Measurements from ENCODE around the gene PDE6B. TPM values are rescaled to one million over a fixed set of nuclear protein-coding genes. Genes with fewer than 3 reads are reported as not detected.

Gene PDE6B
- total and polyA plus RNA-seq, 2 of the 13 experiments (the other 11 are each of a cell fraction or from before 2014, with no cell fraction given): 0.38 to 0.40 TPM

GRCh38 chr4:675036-675882 lies 49.9 kb downstream of the PDE6B start (continued):
- TF ChIP-seq AKNA (CRISPR knock-in tag; IDR thresholded peaks at IDR 0.05; ENCODE audit: borderline replicate concordance) (no peak), ERF (CRISPR knock-in tag; IDR thresholded peaks at IDR 0.05) (peak; percentile 4; the same call in 1 of the 2 replicates), ZBTB4 (CRISPR knock-in tag; IDR thresholded peaks at IDR 0.05; ENCODE audit: borderline replicate concordance) (no peak), ZNF660 (CRISPR knock-in tag; IDR thresholded peaks at IDR 0.05; ENCODE audit: borderline replicate concordance, low read depth) (no peak), NPAS2 (CRISPR knock-in tag; IDR thresholded peaks at IDR 0.05; ENCODE audit: borderline replicate concordance) (no peak), ZNF788 (CRISPR knock-in tag; IDR thresholded peaks at IDR 0.05; ENCODE audit: borderline replicate concordance) (peak; percentile 65; the same call in 1 of the 2 replicates), ZNF225 (CRISPR knock-in tag; IDR thresholded peaks at IDR 0.05) (no peak), ZFP82 (CRISPR knock-in tag; IDR thresholded peaks at IDR 0.05; ENCODE audit: borderline replicate concordance) (no peak), TRIM24 (CRISPR knock-in tag; IDR thresholded peaks at IDR 0.05) (no peak), THAP8 (CRISPR knock-in tag; IDR thresholded peaks at IDR 0.05; ENCODE audit: borderline replicate concordance) (no peak), MED1 (CRISPR knock-in tag; IDR thresholded peaks at IDR 0.05) (no peak), ZNF652 (CRISPR knock-in tag; IDR thresholded peaks at IDR 0.05; ENCODE audit: borderline replicate concordance, low read depth) (no peak), ZNF687 (CRISPR knock-in tag; IDR thresholded peaks at IDR 0.05) (peak; percentile 57), SATB2 (CRISPR knock-in tag; IDR thresholded peaks at IDR 0.05) (no peak), CENPX (CRISPR knock-in tag; IDR thresholded peaks at IDR 0.05) (no peak)
